K562 (cell line): ENCODE results near the gene ZMIZ1. TPM values are rescaled to one million over a fixed set of nuclear protein-coding genes. Genes with fewer than 3 reads are reported as not detected.

ENCODE experiments used
- ATF7 ChIP-seq: fragments of 450-650 bp; IDR thresholded peaks from 2 replicates; pipeline ENCODE4 v1.7.1; 2014; ENCODE audit warnings: mild to moderate bottlenecking, moderate library complexity
- BRCA1 ChIP-seq, 2 experiments: fragments of 450-650 bp in 1 of 2; sonication (generic) in 1 of 2; formaldehyde crosslinking in 1 of 2; IDR thresholded peaks; 2 replicates each; pipeline versions ENCODE4 v1.5.0 to v1.6.1; 2017 to 2020; ENCODE audit warnings: mild to moderate bottlenecking in 1 of 2, missing genetic modification reagents in 1 of 2
- JUN ChIP-seq, 2 experiments: sonication (generic) in 1 of 2; formaldehyde crosslinking in 1 of 2; IDR thresholded peaks; 2 replicates each; pipeline versions ENCODE4 v1.6.1 to v1.8.0; 2012 to 2022; ENCODE audit warnings: borderline replicate concordance in 2 of 2, mild to moderate bottlenecking in 2 of 2, improper control_type of control experiment in 1 of 2, low read depth in 1 of 2, low read length in 1 of 2, missing genetic modification reagents in 1 of 2
- PBX2 ChIP-seq, 2 experiments: IDR thresholded peaks in 1 of 2; conservative IDR thresholded peaks in 1 of 2; 2 replicates each; pipeline ENCODE4 v1.6.1; 2016; ENCODE audit warnings: low read depth in 2 of 2, mild to moderate bottlenecking in 1 of 2, missing compliant biosample characterization in 1 of 2, missing genetic modification characterization in 1 of 2, moderate library complexity in 1 of 2
- TCF3 ChIP-seq: sonication (generic); formaldehyde crosslinking; IDR thresholded peaks from 2 replicates; pipeline ENCODE4 v1.4.0; 2020; ENCODE audit warnings: mild to moderate bottlenecking, missing genetic modification reagents
- ZBTB34 ChIP-seq: fragments of 250-450 bp; sonication (Bioruptor Pico); IDR thresholded peaks from 2 replicates; pipeline ENCODE4 v1.8.0; 2021; ENCODE audit warnings: mild to moderate bottlenecking, moderate library complexity
- ZBTB7A ChIP-seq: IDR thresholded peaks from 2 replicates; pipeline ENCODE4 v1.6.1; 2011; ENCODE audit warnings: low read depth, mild to moderate bottlenecking, low read length, moderate library complexity, borderline replicate concordance; ENCODE audit not compliant: control insufficient read depth
- ZNF217 ChIP-seq: sonication (generic); formaldehyde crosslinking; IDR thresholded peaks from 2 replicates; pipeline ENCODE4 v1.8.0; 2022; ENCODE audit warnings: mild to moderate bottlenecking, missing genetic modification reagents
- ZNF449 ChIP-seq: fragments of 250-450 bp; sonication (Bioruptor Pico); IDR thresholded peaks from 2 replicates; pipeline ENCODE4 v1.8.0; 2022; ENCODE audit warnings: moderate library complexity, mild to moderate bottlenecking, inconsistent platforms
- polyA plus RNA-seq, 8 experiments: library from polyadenylated mRNA; depleted of rRNA in 4 of 8; stranded (reverse) in 5 of 8; unstranded in 3 of 8; fragments of >200 nt; fragmentation: Nextera tagmentation in 2 of 8; fragmentation: Illumina TruSeq in 1 of 8; extraction: Ambion mirVana in 2 of 8; extraction: Trizol in 1 of 8; gene quantifications; 2 replicates each; pipeline versions ENCODE4 v1.2.1 to v1.2.3, GENCODE V29; 2011 to 2014; ENCODE audit warnings: inconsistent platforms in 1 of 8, missing spikeins in 1 of 8
- total RNA-seq, 7 experiments: library from RNA; depleted of rRNA in 6 of 7; stranded (reverse); fragments of >200 nt in 6 of 7; fragmentation: Illumina TruSeq in 2 of 7; extraction: Trizol in 2 of 7; gene quantifications; 2 replicates each; pipeline versions ENCODE4 v1.2.1 to v1.2.3, GENCODE V29; 2011 to 2021; ENCODE audit warnings: low replicate concordance in 1 of 7

ZMIZ1 gene
- total and polyA plus RNA-seq, 9 of the 15 experiments (the other 6 are each of a cell fraction or from before 2014, with no cell fraction given): 1.0 to 37.3 (median 4.3) TPM

- TF ChIP-seq ZBTB34 (CRISPR knock-in tag): no peak
- TF ChIP-seq ZNF217 (CRISPR knock-in tag): no peak
- no peak for TF ChIP-seq ZNF449 (CRISPR knock-in tag)
- no peak for TF ChIP-seq ATF7
- 0 out of 2 replicates have a peak, but pooled peaks have one; percentile 11 for TF ChIP-seq ZBTB7A
- TF ChIP-seq BRCA1 (IDR thresholded peaks at IDR 0.05): no peak
- no peak for TF ChIP-seq BRCA1 (CRISPR knock-in tag; IDR thresholded peaks at IDR 0.05)
- no peak for TF ChIP-seq JUN (IDR thresholded peaks at IDR 0.05; ENCODE audit: borderline replicate concordance, low read depth, low read length)
- no peak for TF ChIP-seq JUN (CRISPR knock-in tag; IDR thresholded peaks at IDR 0.05; ENCODE audit: borderline replicate concordance)
- peak; percentile 68 for TF ChIP-seq TCF3 (CRISPR knock-in tag)
- no peak for TF ChIP-seq PBX2 (CRISPR knock-in tag; IDR thresholded peaks at IDR 0.05; ENCODE audit: low read depth)
- no peak for TF ChIP-seq PBX2 (tag; conservative IDR thresholded peaks at IDR 0.05; ENCODE audit: low read depth)
Measured at GRCh38 chr10:79058899-79059841, 9.6 kb upstream of the ZMIZ1 start (continued).
